K562 (cell line): ENCODE results near the gene CCR9. TPM values are rescaled to one million over a fixed set of nuclear protein-coding genes. Genes with fewer than 3 reads are reported as not detected.

Experiments
- ATAC-seq: fragments of 200-7000 bp; cut with Tn5 transposase; 3 replicates; pipeline ENCODE4 v1.9.1; 2020; ENCODE audit warnings: moderate library complexity
- BruUV-seq: library from RNA; stranded (reverse); fragments of 400-500 nt; replicated peaks from 2 replicates; lab custom pipeline; 2021; lab: Mats Ljungman, UMichigan
- CTCF ChIA-PET: fragments of 300-600 bp; formaldehyde crosslinking; extraction: SDS; loops from one replicate; lab custom pipeline; 2021; ENCODE audit warnings: low intra/inter-chr PET ratio; lab: Yijun Ruan, JAX
- POLR2A ChIA-PET: fragments of 300-600, 350-650 bp; sonication (Branson Sonifier 250); formaldehyde crosslinking; extraction: SDS; loops from one replicate; lab custom pipeline; 2021; ENCODE audit warnings: antibody characterized with exemption, inconsistent platforms; lab: Yijun Ruan, JAX
- DNase-seq, 4 experiments: peaks; one replicate each; pipeline versions ENCODE4 v3.0.0 to v3.0.0-alpha.2; 2011 to 2018; ENCODE audit warnings: low spot score in 3 of 4, mixed read lengths in 3 of 4; ENCODE audit errors: extremely low read depth in 1 of 4
- FAIRE-seq: peaks from 2 replicates; lab custom pipeline; 2011; peaks lifted over from hg19 to GRCh38; lab: Jason Lieb, UNC
- H2AFZ ChIP-seq: 2 replicates; pipeline ENCODE4 v1.6.0; 2011; ENCODE audit warnings: low read depth, low read length, control low read depth, inconsistent platforms
- H3K27ac ChIP-seq: fragments of 200-600 bp; 3 replicates; pipeline ENCODE4 v1.8.0; 2011; ENCODE audit warnings: low read depth, mild to moderate bottlenecking, control low read depth, inconsistent platforms, low read length, moderate library complexity, mixed read lengths; ENCODE audit errors: extremely low read depth
- H3K27me3 ChIP-seq, 2 experiments: fragments of 300-600 bp in 1 of 2; 2 replicates in 1 of 2; 3 replicates in 1 of 2; pipeline versions ENCODE4 v1.6.0 to v1.8.0; 2011; ENCODE audit warnings: inconsistent platforms in 2 of 2, low read length in 2 of 2, mild to moderate bottlenecking in 1 of 2, mixed read lengths in 1 of 2, moderate library complexity in 1 of 2; ENCODE audit not compliant: control insufficient read depth in 2 of 2, insufficient read depth in 2 of 2
- H3K36me3 ChIP-seq: fragments of 300-600 bp; 3 replicates; pipeline ENCODE4 v1.8.0; 2011; ENCODE audit warnings: mild to moderate bottlenecking, low read length, inconsistent platforms; ENCODE audit not compliant: control insufficient read depth, insufficient read depth
- H3K4me1 ChIP-seq, 2 experiments: fragments of 200-600 bp in 1 of 2; replicated peaks in 1 of 2; 2 replicates in 1 of 2; 3 replicates in 1 of 2; pipeline versions ENCODE4 v1.5.1 to v1.8.0; 2011; ENCODE audit warnings: inconsistent platforms in 2 of 2, low read length in 2 of 2, mild to moderate bottlenecking in 1 of 2, mixed read lengths in 1 of 2, moderate library complexity in 1 of 2; ENCODE audit not compliant: control insufficient read depth in 2 of 2, insufficient read depth in 2 of 2
- H3K4me2 ChIP-seq: 2 replicates; pipeline ENCODE4 v1.6.1; 2011; ENCODE audit warnings: low read length, control low read depth, inconsistent platforms, mixed read lengths; ENCODE audit not compliant: insufficient read depth
- H3K4me3 ChIP-seq: fragments of 200-600 bp; sonication (generic), shearing (Covaris generic); 2 replicates; pipeline ENCODE4 v1.5.1; 2016; ENCODE audit warnings: control low read depth, inconsistent platforms
- H3K79me2 ChIP-seq: fragments of 200-600 bp; 3 replicates; pipeline ENCODE4 v1.8.0; 2011; ENCODE audit warnings: low read length, inconsistent platforms; ENCODE audit not compliant: control insufficient read depth, insufficient read depth
- H3K9ac ChIP-seq, 2 experiments: 2 replicates each; pipeline versions ENCODE4 v1.6.0 to v1.6.1; 2011; ENCODE audit warnings: low read depth in 2 of 2, low read length in 2 of 2, control low read depth in 1 of 2, inconsistent platforms in 1 of 2, mild to moderate bottlenecking in 1 of 2, mixed read lengths in 1 of 2; ENCODE audit not compliant: insufficient read depth in 1 of 2
- H3K9me1 ChIP-seq: one replicate; pipeline ENCODE4 v1.6.0; 2011; ENCODE audit warnings: inconsistent platforms, mild to moderate bottlenecking, low read length, moderate library complexity; ENCODE audit not compliant: control insufficient read depth, insufficient read depth
- H3K9me3 ChIP-seq: replicated peaks from 2 replicates; pipeline ENCODE4 v1.5.1; 2011; ENCODE audit warnings: low read depth, low read length, inconsistent platforms; ENCODE audit not compliant: control insufficient read depth, insufficient read depth
- H4K20me1 ChIP-seq: replicated peaks from 2 replicates; pipeline ENCODE4 v1.6.1; 2011; ENCODE audit warnings: low read length, inconsistent platforms, mixed read lengths; ENCODE audit not compliant: control insufficient read depth, insufficient read depth
- CBX8 ChIP-seq: fragments of 200-600 bp; sonication (generic); IDR thresholded peaks from 2 replicates; pipeline ENCODE4 v1.6.1; 2012; ENCODE audit warnings: borderline replicate concordance, mixed run types, low read depth, mild to moderate bottlenecking, moderate library complexity, mixed read lengths, low read length, control low read depth, inconsistent platforms; ENCODE audit not compliant: poor library complexity, severe bottlenecking; ENCODE audit errors: extremely low read depth
- CEBPG ChIP-seq, 3 experiments: fragments of 200-800 bp in 1 of 3; sonication (Bioruptor generic) in 1 of 3; sonication (generic) in 1 of 3; formaldehyde crosslinking in 1 of 3; IDR thresholded peaks in 2 of 3; conservative IDR thresholded peaks in 1 of 3; 2 replicates each; pipeline versions ENCODE4 v1.6.1 to v1.8.0; 2016 to 2022; ENCODE audit warnings: missing compliant biosample characterization in 2 of 3, missing genetic modification characterization in 2 of 3, mild to moderate bottlenecking in 1 of 3, missing genetic modification reagents in 1 of 3
- CHD4 ChIP-seq: fragments of 200-600 bp; sonication (generic); IDR thresholded peaks from 3 replicates; pipeline ENCODE4 v1.6.1; 2012; ENCODE audit warnings: low read depth, mild to moderate bottlenecking, mixed read lengths, low read length, inconsistent platforms; ENCODE audit not compliant: insufficient read depth, insufficient replicate concordance, poor library complexity, severe bottlenecking
- E2F1 ChIP-seq: sonication (generic); formaldehyde crosslinking; IDR thresholded peaks from 2 replicates; pipeline ENCODE4 v1.8.1; 2023; ENCODE audit warnings: mild to moderate bottlenecking, missing genetic modification reagents, moderate library complexity
- FOSL1 ChIP-seq: fragments of 200-800 bp; sonication (Bioruptor generic); conservative IDR thresholded peaks from 2 replicates; pipeline ENCODE4 v1.6.1; 2016; ENCODE audit warnings: missing genetic modification characterization, missing compliant biosample characterization
- HMGN3 ChIP-seq: IDR thresholded peaks from 2 replicates; pipeline ENCODE4 v1.6.1; 2011; ENCODE audit warnings: borderline replicate concordance, low read depth, mild to moderate bottlenecking, mixed read lengths, low read length; ENCODE audit not compliant: insufficient read length; ENCODE audit errors: extremely low read depth
- MEIS2 ChIP-seq: fragments of 450-650 bp; IDR thresholded peaks from 2 replicates; pipeline ENCODE4 v1.6.1; 2014; ENCODE audit warnings: mild to moderate bottlenecking; ENCODE audit not compliant: partially characterized antibody
- NFXL1 ChIP-seq: fragments of 450-650 bp; formaldehyde crosslinking; IDR thresholded peaks from 2 replicates; pipeline ENCODE4 v1.4.0; 2021; ENCODE audit warnings: mild to moderate bottlenecking
- RCOR1 ChIP-seq, 2 experiments: IDR thresholded peaks; 2 replicates each; pipeline ENCODE4 v1.6.1; 2012; ENCODE audit warnings: low read depth in 2 of 2, low read length in 2 of 2, borderline replicate concordance in 1 of 2, improper control_type of control experiment in 1 of 2
- RFX5 ChIP-seq: IDR thresholded peaks from 2 replicates; pipeline ENCODE4 v1.6.1; 2011; ENCODE audit warnings: low read depth, mild to moderate bottlenecking, improper control_type of control experiment, low read length
- SP2 ChIP-seq: IDR thresholded peaks from 2 replicates; pipeline ENCODE4 v1.6.1; 2011; ENCODE audit warnings: mild to moderate bottlenecking, low read depth, low read length, moderate library complexity; ENCODE audit not compliant: poor library complexity, severe bottlenecking; ENCODE audit errors: extremely low read depth
- WGBS: fragments of 100-300 bp; shearing (Covaris generic); methylation state at CpG from one replicate; pipeline ENCODE4 v1.1.6; 2016; ENCODE audit warnings: low coverage, mixed read lengths; ENCODE audit not compliant: insufficient coverage; ENCODE audit errors: missing lambda C conversion rate; 5-methylcytosine and 5-hydroxymethylcytosine counted together
- in situ Hi-C: fragments of 300-500 bp; cut with MboI; formaldehyde crosslinking; loops from 4 replicates; pipeline ENCODE4 v1.15.0; 2018; ENCODE audit warnings: inconsistent platforms, mixed read lengths
- intact Hi-C: fragments of 100-400 bp; cut with micrococcal nuclease; formaldehyde crosslinking; loops from 2 replicates; pipeline ENCODE4 v1.14.2; 2022
- polyA plus RNA-seq, 8 experiments: library from polyadenylated mRNA; depleted of rRNA in 4 of 8; stranded (reverse) in 5 of 8; unstranded in 3 of 8; fragments of >200 nt; fragmentation: Nextera tagmentation in 2 of 8; fragmentation: Illumina TruSeq in 1 of 8; extraction: Ambion mirVana in 2 of 8; extraction: Trizol in 1 of 8; gene quantifications; 2 replicates each; pipeline versions ENCODE4 v1.2.1 to v1.2.3, GENCODE V29; 2011 to 2014; ENCODE audit warnings: inconsistent platforms in 1 of 8, missing spikeins in 1 of 8
- total RNA-seq, 7 experiments: library from RNA; depleted of rRNA in 6 of 7; stranded (reverse); fragments of >200 nt in 6 of 7; fragmentation: Illumina TruSeq in 2 of 7; extraction: Trizol in 2 of 7; gene quantifications; 2 replicates each; pipeline versions ENCODE4 v1.2.1 to v1.2.3, GENCODE V29; 2011 to 2021; ENCODE audit warnings: low replicate concordance in 1 of 7
- TF ChIP-seq, protein P1 (sequence below): fragments of 250-450 bp; sonication (Bioruptor Pico); IDR thresholded peaks from 2 replicates; pipeline ENCODE4 v1.4.0; 2020; ENCODE audit warnings: mild to moderate bottlenecking, moderate library complexity
- TF ChIP-seq, protein P2 (sequence below): fragments of 450-650 bp; IDR thresholded peaks from 2 replicates; pipeline ENCODE4 v1.6.1; 2016; ENCODE audit warnings: antibody characterized with exemption

Gene CCR9
- total and polyA plus RNA-seq, 9 of the 15 experiments (the other 6 are each of a cell fraction or from before 2014, with no cell fraction given) = not detected

DNA sequence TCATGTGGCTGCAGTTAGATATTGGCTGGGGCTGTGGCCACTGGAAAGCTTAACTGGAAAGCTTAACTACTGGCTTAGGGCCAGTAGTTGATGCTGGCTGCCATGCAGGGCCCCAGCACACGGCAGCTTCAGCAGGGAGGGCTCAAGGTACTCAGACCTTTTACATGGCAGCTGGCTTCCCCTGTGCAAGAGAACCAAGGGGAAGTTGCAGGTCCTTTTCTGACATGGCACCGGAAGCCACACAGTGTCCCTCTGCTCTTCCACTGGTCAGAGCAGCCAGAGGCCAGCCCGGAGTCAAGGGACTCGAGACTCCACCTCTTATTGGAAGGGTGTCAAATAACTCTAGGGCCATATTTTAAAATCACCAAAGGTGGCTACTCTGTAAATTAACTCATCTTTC lies 24.5 kb downstream of the CCR9 start:
- TF ChIP-seq RCOR1 (IDR thresholded peaks at IDR 0.05; ENCODE audit: borderline replicate concordance in 1 of 2, low read depth in 2 of 2, low read length in 2 of 2) (no peak), HMGN3 (no peak), CEBPG (CRISPR knock-in tag; IDR thresholded peaks at IDR 0.05) (no peak), CEBPG (tag; conservative IDR thresholded peaks at IDR 0.05 in 1 of 2, IDR thresholded peaks at IDR 0.05 in 1 of 2) (no peak), E2F1 (CRISPR knock-in tag) (no peak), CHD4 (no peak), FOSL1 (tag) (no peak), RFX5 (no peak), NFXL1 (CRISPR knock-in tag) (no peak), SP2 (no peak), MEIS2 (no peak), CBX8 (no peak)
- TF ChIP-seq, protein P1, sequence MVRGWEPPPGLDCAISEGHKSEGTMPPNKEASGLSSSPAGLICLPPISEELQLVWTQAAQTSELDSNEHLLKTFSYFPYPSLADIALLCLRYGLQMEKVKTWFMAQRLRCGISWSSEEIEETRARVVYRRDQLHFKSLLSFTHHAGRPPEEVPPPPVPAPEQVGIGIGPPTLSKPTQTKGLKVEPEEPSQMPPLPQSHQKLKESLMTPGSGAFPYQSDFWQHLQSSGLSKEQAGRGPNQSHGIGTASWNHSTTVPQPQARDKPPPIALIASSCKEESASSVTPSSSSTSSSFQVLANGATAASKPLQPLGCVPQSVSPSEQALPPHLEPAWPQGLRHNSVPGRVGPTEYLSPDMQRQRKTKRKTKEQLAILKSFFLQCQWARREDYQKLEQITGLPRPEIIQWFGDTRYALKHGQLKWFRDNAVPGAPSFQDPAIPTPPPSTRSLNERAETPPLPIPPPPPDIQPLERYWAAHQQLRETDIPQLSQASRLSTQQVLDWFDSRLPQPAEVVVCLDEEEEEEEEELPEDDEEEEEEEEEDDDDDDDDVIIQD = no peak
- TF ChIP-seq, protein P2, sequence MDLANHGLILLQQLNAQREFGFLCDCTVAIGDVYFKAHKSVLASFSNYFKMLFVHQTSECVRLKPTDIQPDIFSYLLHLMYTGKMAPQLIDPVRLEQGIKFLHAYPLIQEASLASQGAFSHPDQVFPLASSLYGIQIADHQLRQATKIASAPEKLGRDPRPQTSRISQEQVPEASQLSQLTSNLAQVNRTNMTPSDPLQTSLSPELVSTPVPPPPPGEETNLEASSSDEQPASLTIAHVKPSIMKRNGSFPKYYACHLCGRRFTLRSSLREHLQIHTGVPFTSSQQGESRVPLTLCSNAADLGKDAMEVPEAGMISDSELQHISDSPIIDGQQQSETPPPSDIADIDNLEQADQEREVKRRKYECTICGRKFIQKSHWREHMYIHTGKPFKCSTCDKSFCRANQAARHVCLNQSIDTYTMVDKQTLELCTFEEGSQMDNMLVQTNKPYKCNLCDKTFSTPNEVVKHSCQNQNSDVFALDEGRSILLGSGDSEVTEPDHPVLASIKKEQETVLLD = no peak
- Histone ChIP-seq H3K79me2 (no peaks in the 10 kb centered on the region), H3K36me3 (no peaks in the 10 kb centered on the region), H3K9me1 (peaks cover 2% of the 10 kb centered on the region), H3K27me3 (peaks cover 0 to 31% of the 10 kb centered on the region in 2 experiments; a peak in 3 of 5 replicates), H3K4me3 (no peak overlapping the region), H4K20me1 (no peaks in the 10 kb centered on the region; the same call in 1 of the 2 replicates), H3K27ac (no peak overlapping the region), H2AFZ (no peak overlapping the region), H3K9me3 (no peaks in the 10 kb centered on the region), H3K4me1 (peaks cover 0 to 3% of the 10 kb centered on the region in 2 experiments; a peak in 3 of 5 replicates), H3K4me2 (no peak overlapping the region), H3K9ac (no peak overlapping the region)
- ATAC-seq (no peak; the same call in 2 of the 3 replicates), FAIRE-seq (no peak), DNase-seq (no peak)
- WGBS = 6% methylated on average over 4 of the region's 4 CpGs
- ChIA-PET CTCF (no interaction called here), POLR2A (interaction anchor here (0.6 to 1.0 kb wide), 4 partner anchors 9 to 148 kb away, joined by 3 to 5 read pairs (median 4); no protein-coding TSS in a partner anchor)
- intact Hi-C loops = no loop called here
- no TSS peak for BruUV-seq
- in situ Hi-C loops = no loop called here
